Neural progenitor cell (in vitro differentiated cells): Measurements from ENCODE around the gene FGD6.

Experiments used
- CTCF ChIP-seq: fragments of 200-600 bp; sonication (generic); IDR thresholded peaks from 2 replicates; pipeline ENCODE4 v1.5.1; 2017; ENCODE audit warnings: antibody characterized with exemption, mild to moderate bottlenecking
- EZH2 ChIP-seq: fragments of 200-600 bp; sonication (generic); IDR thresholded peaks from 2 replicates; pipeline ENCODE4 v1.6.1; 2017; ENCODE audit warnings: antibody characterized with exemption, mild to moderate bottlenecking, moderate library complexity

GRCh38 chr12:95034750-95035149 is 182.5 kb downstream of the FGD6 start:
- TF ChIP-seq EZH2 (no peak), CTCF (no peak)
